ENCODE measurements around the gene VARS2.
"Not testable (repeated sequence)": the region's sequence is repeated elsewhere in the genome, so short reads cannot be mapped to it uniquely, and the experiment has no call there.

Gene VARS2

GRCh38 chr6:30900863-30901417, 13.1 kb upstream of the VARS2 start:
- DNase-seq = peak in 1 of 3 donors; percentile 16

- DNase-seq = no peak
Observed at GRCh38 chr6:30901436-30901835, 12.6 kb upstream of the VARS2 start.

GRCh38 chr6:30902196-30902595, 11.8 kb upstream of the VARS2 start:
- DNase-seq = not testable (repeated sequence)

- DNase-seq = no peak
Observed at GRCh38 chr6:30902709-30903108, 11.3 kb upstream of the VARS2 start.

GRCh38 chr6:30903236-30903635, 10.8 kb upstream of the VARS2 start:
- DNase-seq = peak in 1 of 3 donors; percentile 23

GRCh38 chr6:30907290-30907757, 6.7 kb upstream of the VARS2 start:
- DNase-seq = not testable (repeated sequence)

- DNase-seq = peak; percentile 98 to 99 (median 99)
Observed at GRCh38 chr6:30907758-30908591, 6.1 kb upstream of the VARS2 start, which contains the start of gene GTF2H4. TSS of gene GTF2H4 (plus strand) at chr6:30908207.

GRCh38 chr6:30908700-30909099, 5.3 kb upstream of the VARS2 start:
- no peak for DNase-seq

GRCh38 chr6:30910473-30910872, 3.6 kb upstream of the VARS2 start:
- not testable (repeated sequence) for DNase-seq

- DNase-seq = no peak
Observed at GRCh38 chr6:30912746-30913520, 1.1 kb upstream of the VARS2 start.

- no peak for DNase-seq
Observed at GRCh38 chr6:30913721-30914075, 340 bp upstream of the VARS2 start.

- DNase-seq = no peak
Observed at GRCh38 chr6:30914854-30915590, 984 bp downstream of the VARS2 start.

- DNase-seq = peak; percentile 70 to 77 (median 73)
Observed at GRCh38 chr6:30915591-30915946, 1.5 kb downstream of the VARS2 start.

GRCh38 chr6:30917041-30917440, 3.0 kb downstream of the VARS2 start:
- DNase-seq = no peak

GRCh38 chr6:30917487-30917886, 3.4 kb downstream of the VARS2 start:
- no peak for DNase-seq

GRCh38 chr6:30918670-30919069, 4.6 kb downstream of the VARS2 start:
- no peak for DNase-seq

GRCh38 chr6:30922447-30922852, 8.4 kb downstream of the VARS2 start:
- no peak for DNase-seq

GRCh38 chr6:30924040-30924627, 10.1 kb downstream of the VARS2 start:
- DNase-seq = not testable (repeated sequence)

GRCh38 chr6:30926644-30927043, 12.6 kb downstream of the VARS2 start:
- DNase-seq = no peak

GRCh38 chr6:30927080-30927479, 13.0 kb downstream of the VARS2 start:
- DNase-seq = not testable (repeated sequence)

- DNase-seq = no peak
Observed at GRCh38 chr6:30928677-30929076, 14.6 kb downstream of the VARS2 start.

GRCh38 chr6:30930506-30930905, 16.5 kb downstream of the VARS2 start:
- DNase-seq = no peak

Data from suppressor macrophage treated with lipopolysaccharide for 1 hour (primary cell).